Calu3 (cell line): ENCODE results near the gene KCNH2. TPM values are rescaled to one million over a fixed set of nuclear protein-coding genes. Genes with fewer than 3 reads are reported as not detected.

ENCODE experiments used
- BruUV-seq: library from RNA; stranded (reverse); fragments of 400-500 nt; replicated peaks from 2 replicates; lab custom pipeline; 2021; lab: Mats Ljungman, UMichigan
- CTCF ChIA-PET: fragments of 300-600 bp; sonication (Branson Sonifier 250); formaldehyde crosslinking; loops from one replicate; lab custom pipeline; 2022; ENCODE audit warnings: antibody characterized with exemption; lab: Charles Lee
- DNase-seq: peaks from one replicate; pipeline ENCODE4 v3.0.0; 2022
- H3K27ac Mint-ChIP-seq: one replicate; pipeline ENCODE4 v1.8.0; 2022; ENCODE audit warnings: mixed read lengths; ENCODE audit not compliant: unreplicated experiment
- H3K27me3 Mint-ChIP-seq: one replicate; pipeline ENCODE4 v1.8.0; 2022; ENCODE audit warnings: mixed read lengths; ENCODE audit not compliant: unreplicated experiment
- H3K36me3 Mint-ChIP-seq: one replicate; pipeline ENCODE4 v1.8.0; 2022; ENCODE audit warnings: mild to moderate bottlenecking, moderate library complexity, mixed read lengths; ENCODE audit not compliant: insufficient read depth, unreplicated experiment
- H3K4me1 Mint-ChIP-seq: one replicate; pipeline ENCODE4 v1.8.0; 2022; ENCODE audit warnings: mild to moderate bottlenecking, low read depth, mixed read lengths; ENCODE audit not compliant: unreplicated experiment
- H3K4me3 Mint-ChIP-seq: one replicate; pipeline ENCODE4 v1.8.0; 2022; ENCODE audit warnings: mild to moderate bottlenecking, low read depth, moderate library complexity, mixed read lengths; ENCODE audit not compliant: unreplicated experiment
- H3K9me3 Mint-ChIP-seq: one replicate; pipeline ENCODE4 v1.8.0; 2022; ENCODE audit warnings: low read depth, mixed read lengths; ENCODE audit not compliant: unreplicated experiment
- intact Hi-C: fragments of 100-400 bp; cut with micrococcal nuclease; formaldehyde crosslinking; loops from one replicate; pipeline ENCODE4 v1.10.0; 2022; ENCODE audit not compliant: unreplicated experiment
- total RNA-seq: library from RNA; stranded (reverse); gene quantifications from 2 replicates; pipeline ENCODE4 v1.2.3, GENCODE V29; 2022
- TF ChIP-seq, protein P1 (sequence below): fragments of 200-600 bp; IDR thresholded peaks from one replicate; pipeline ENCODE4 v1.8.0; 2022; ENCODE audit warnings: antibody characterized with exemption; ENCODE audit not compliant: unreplicated experiment

Gene KCNH2
- total RNA-seq, 1 experiment from 2014 or later, result 0.45 TPM

DNA sequence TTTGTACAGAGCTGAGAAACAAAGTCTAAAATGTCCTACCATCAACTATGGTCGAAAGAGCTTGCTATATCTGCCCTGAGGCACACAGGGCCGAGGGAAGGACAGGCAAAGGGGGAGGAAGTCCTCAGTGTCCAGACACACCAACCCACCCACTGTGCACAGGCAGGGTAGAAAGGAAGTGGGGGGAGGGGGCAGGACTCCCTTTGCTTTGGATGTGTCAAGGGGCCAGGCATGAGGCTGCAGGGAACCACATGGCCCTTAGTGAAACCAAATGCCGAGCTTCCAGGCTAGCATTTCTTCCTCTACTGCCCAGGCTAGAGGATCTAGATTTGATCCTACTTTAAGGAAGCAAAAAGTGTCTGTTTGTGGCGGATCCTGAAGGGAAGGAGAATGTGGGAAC lies 28.6 kb downstream of the KCNH2 start:
- CTCF ChIA-PET, result no interaction called here
- intact Hi-C loops, result no loop called here
- no peak overlapping the region for H3K27ac Mint-ChIP-seq
- peaks cover 93% of the 10 kb centered on the region for H3K27me3 Mint-ChIP-seq
- no peaks in the 10 kb centered on the region for H3K4me1 Mint-ChIP-seq
- no peak for DNase-seq
- TF ChIP-seq, protein P1, sequence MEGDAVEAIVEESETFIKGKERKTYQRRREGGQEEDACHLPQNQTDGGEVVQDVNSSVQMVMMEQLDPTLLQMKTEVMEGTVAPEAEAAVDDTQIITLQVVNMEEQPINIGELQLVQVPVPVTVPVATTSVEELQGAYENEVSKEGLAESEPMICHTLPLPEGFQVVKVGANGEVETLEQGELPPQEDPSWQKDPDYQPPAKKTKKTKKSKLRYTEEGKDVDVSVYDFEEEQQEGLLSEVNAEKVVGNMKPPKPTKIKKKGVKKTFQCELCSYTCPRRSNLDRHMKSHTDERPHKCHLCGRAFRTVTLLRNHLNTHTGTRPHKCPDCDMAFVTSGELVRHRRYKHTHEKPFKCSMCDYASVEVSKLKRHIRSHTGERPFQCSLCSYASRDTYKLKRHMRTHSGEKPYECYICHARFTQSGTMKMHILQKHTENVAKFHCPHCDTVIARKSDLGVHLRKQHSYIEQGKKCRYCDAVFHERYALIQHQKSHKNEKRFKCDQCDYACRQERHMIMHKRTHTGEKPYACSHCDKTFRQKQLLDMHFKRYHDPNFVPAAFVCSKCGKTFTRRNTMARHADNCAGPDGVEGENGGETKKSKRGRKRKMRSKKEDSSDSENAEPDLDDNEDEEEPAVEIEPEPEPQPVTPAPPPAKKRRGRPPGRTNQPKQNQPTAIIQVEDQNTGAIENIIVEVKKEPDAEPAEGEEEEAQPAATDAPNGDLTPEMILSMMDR, result no peak
- BruUV-seq, result no TSS peak
- no peaks in the 10 kb centered on the region for H3K36me3 Mint-ChIP-seq
- H3K4me3 Mint-ChIP-seq, result no peak overlapping the region
- H3K9me3 Mint-ChIP-seq, result no peaks in the 10 kb centered on the region

DNA sequence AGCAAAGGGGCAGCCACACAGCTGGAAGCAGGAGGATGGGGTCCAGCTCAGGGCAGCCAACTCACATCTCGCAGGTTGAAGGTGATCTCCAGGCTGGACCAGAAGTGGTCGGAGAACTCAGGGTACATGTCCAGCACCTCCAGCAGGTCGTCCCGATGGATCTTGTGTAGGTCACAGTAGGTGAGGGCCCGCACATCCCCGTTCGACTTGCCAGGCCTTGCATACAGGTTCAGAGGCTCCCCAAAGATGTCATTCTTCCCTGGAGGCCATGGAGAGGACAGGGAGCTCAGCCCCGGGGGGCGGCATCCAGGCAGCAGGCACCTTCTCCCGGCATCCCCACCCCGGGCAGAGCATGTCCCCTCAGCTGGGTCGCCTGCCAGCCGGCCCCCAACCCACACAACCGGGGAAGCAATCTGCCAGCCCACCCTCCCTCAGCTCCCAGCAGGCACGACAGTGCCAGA lies 29.3 kb downstream of the KCNH2 start:
- no peaks in the 10 kb centered on the region for H3K36me3 Mint-ChIP-seq
- no TSS peak for BruUV-seq
- DNase-seq, result no peak
- H3K9me3 Mint-ChIP-seq, result no peaks in the 10 kb centered on the region
- H3K27me3 Mint-ChIP-seq, result peaks cover 90% of the 10 kb centered on the region
- H3K4me3 Mint-ChIP-seq, result no peak overlapping the region
- intact Hi-C loops, result no loop called here
- no peaks in the 10 kb centered on the region for H3K4me1 Mint-ChIP-seq
- TF ChIP-seq, protein P1, result no peak
- H3K27ac Mint-ChIP-seq, result no peak overlapping the region
- CTCF ChIA-PET, result interaction anchor here (0.8 kb wide), 1 partner anchor 13 kb away, joined by 3 read pairs; no protein-coding TSS in a partner anchor

DNA sequence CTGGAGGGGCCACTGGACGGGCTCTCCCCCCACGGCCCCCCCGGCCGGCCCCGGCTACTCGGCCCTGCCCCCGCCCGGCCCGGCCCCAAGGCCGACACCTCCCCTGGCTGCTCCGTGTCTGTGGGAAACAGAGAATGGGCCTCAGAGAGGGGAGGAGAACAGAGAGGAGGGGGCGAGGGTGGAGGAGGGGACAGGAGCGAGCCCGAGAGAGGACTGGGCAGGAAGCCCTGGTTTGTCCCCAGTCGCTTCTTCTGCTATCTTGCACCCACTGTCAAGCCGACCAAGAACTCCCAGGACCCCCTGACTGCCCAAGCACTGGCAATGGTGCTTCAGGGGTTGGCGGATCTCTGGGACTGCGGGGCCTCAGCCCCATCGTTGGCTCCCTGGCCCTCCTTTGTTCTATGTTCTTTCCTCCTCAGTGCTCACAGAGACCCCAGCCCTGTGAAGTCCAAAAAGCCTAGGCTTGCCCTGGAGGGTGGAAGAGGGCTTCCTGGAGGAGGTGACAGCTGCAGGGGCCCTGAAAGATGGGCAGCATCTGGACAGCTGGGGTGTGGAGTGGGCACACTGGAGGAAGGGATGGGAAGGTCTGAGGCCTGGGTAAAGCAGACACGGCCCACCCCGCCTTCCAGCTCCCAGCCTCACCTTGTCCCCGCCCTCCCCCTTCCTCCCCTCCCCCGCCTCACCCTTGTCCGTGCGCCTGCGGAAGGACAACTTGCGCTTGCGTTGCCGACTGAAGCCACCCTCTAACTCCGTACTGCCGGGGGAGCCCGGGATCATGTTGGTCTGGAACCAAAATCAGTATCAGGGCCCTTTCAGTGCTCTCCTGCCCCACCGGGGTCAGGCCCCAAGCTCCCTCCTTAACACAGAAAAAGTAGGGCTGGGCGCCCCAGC lies 30.1 kb downstream of the KCNH2 start:
- H3K27ac Mint-ChIP-seq, result no peak overlapping the region
- TF ChIP-seq, protein P1, result no peak
- H3K4me3 Mint-ChIP-seq, result no peak overlapping the region
- no peaks in the 10 kb centered on the region for H3K4me1 Mint-ChIP-seq
- intact Hi-C loops, result loop anchor here (1.0 kb wide), 1 partner anchor 50 kb away; no protein-coding TSS in a partner anchor
- DNase-seq, result no peak
- BruUV-seq, result no TSS peak
- H3K27me3 Mint-ChIP-seq, result peaks cover 82% of the 10 kb centered on the region
- CTCF ChIA-PET, result interaction anchor here (0.8 to 1.0 kb wide), 2 partner anchors 14 to 176 kb away, joined by 3 read pairs; no protein-coding TSS in a partner anchor
- H3K36me3 Mint-ChIP-seq, result no peaks in the 10 kb centered on the region
- H3K9me3 Mint-ChIP-seq, result no peaks in the 10 kb centered on the region

DNA sequence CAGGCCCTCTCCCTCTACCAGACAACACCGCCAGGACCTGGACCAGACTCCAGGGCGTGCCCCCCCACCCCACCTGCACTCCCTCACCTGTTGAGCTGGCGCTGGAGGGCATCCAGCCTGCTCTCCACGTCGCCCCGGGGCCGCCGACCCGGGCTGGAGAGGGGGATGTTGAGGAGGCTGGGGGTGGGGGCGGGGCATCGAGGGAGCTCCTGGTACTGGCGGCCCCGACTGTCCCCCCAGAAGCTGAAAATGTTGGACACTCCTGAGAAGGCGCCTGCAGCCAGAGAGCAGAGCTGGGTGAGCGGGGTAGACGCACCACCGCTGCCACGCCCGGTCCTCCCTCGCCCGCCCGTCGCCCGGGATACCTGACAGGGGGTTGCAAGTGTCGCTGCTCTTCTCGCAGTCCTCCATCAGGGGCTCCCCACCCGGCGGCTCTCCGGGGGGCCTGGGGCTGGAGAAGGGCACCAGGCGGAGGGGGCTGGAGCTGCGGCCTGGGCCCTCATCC lies 30.8 kb downstream of the KCNH2 start:
- no peaks in the 10 kb centered on the region for H3K4me1 Mint-ChIP-seq
- no TSS peak for BruUV-seq
- no peaks in the 10 kb centered on the region for H3K36me3 Mint-ChIP-seq
- H3K27ac Mint-ChIP-seq, result no peak overlapping the region
- peaks cover 74% of the 10 kb centered on the region for H3K27me3 Mint-ChIP-seq
- no peaks in the 10 kb centered on the region for H3K9me3 Mint-ChIP-seq
- DNase-seq, result no peak
- intact Hi-C loops, result loop anchor here (1.0 kb wide), 1 partner anchor 49 kb away; no protein-coding TSS in a partner anchor
- CTCF ChIA-PET, result interaction anchor here (1.0 kb wide), 1 partner anchor 177 kb away, joined by 3 read pairs; no protein-coding TSS in a partner anchor
- TF ChIP-seq, protein P1, result no peak
- no peak overlapping the region for H3K4me3 Mint-ChIP-seq
